ENCODE measurements around the gene PCGF1.

The PCGF1 gene

DNA sequence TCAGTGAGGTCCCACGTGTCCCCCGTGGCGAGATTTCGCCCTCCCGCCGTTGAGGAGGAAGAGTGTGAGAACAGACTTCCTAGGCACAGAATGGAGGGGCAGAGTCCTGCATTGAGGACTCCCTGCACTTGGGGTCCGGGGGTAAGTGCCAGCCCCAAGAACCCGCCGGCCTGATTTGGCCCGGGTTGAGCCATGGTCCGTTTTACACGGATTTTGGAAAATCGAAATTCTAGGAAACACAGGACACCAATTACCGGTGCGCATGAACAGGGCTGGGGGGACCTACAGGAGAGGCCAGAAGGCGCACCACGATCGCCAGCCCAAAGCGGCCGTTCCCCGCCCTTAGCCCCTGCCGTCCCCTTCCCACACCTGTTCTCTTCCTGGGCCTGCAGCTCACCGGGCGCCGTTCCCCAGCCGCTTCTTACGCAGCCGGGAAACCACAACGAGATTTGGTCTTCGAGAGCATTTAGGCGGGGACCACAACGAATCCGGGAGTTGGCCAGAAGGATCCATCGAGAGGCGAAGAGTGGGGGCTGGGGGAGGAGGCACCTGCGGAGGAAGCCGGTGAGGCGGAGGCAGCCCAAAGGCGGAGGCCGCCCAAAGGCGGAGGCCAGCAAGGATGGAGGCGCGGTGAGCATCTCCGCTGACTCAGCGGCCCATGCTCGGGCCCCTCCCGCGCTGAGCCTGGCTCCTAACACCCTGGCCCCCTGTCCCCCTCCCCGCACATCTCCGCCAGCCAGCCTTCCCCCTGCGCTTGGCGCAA is 6.3 kb upstream of the PCGF1 start:
- peak overlapping the region in 1 of 2 experiments; percentile 66 for H3K4me3 ChIP-seq (ENCODE audit: low read depth in 1 of 2, low read length in 1 of 2)

DNA sequence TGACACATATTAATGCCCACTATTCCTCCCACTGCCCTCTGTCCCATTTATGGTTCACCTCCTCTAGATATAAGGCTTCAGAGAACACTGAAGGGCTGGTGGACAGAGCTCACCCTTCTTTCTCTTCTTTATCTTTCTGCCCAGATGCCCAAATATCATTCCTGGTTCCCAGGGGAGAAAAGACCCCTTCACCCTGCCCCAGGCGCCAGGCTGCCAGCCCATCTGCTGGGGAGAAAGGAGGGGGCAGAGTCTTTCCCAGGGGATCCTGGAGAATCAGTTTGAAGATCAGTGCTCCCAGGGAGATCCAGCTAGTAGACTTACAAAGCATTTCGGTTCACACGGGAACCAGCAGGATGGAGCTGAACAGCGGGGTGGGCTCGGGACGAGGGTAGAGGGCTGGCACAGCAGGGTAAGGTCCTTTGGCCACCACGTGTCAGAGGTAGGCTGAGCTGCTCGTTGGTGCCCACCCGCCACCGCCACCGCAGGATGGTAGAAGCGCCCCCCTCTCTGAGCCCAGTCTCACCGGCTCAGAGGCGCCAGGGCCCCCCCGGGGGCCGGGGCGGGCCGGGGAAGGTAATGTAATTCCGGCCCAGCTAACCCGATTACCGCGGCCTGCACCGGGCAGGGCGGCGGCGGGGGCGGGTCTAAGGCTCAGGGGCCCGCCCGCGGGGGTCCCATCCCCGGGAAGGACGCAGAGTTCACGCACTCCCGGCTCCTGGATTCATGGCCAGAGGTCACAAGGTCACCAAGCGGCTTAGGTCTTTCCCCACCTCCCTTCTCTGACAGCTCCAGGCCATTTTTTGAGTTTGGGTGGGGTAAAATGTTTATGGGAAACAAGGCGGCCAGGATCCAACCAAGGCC is 5.5 kb upstream of the PCGF1 start:
- no peaks in the 10 kb centered on the region for H3K36me3 ChIP-seq
- H3K27me3 ChIP-seq = peaks cover 100% of the 10 kb centered on the region
- peaks cover 34 to 37% of the 10 kb centered on the region in 2 experiments for H3K4me1 ChIP-seq (ENCODE audit: control insufficient read depth in 1 of 2, insufficient read depth in 1 of 2, low read depth in 1 of 2, low read length in 1 of 2)
- no peak overlapping the region for H3K4me3 ChIP-seq (ENCODE audit: low read depth in 1 of 2, low read length in 1 of 2)
- TF ChIP-seq, protein P1, sequence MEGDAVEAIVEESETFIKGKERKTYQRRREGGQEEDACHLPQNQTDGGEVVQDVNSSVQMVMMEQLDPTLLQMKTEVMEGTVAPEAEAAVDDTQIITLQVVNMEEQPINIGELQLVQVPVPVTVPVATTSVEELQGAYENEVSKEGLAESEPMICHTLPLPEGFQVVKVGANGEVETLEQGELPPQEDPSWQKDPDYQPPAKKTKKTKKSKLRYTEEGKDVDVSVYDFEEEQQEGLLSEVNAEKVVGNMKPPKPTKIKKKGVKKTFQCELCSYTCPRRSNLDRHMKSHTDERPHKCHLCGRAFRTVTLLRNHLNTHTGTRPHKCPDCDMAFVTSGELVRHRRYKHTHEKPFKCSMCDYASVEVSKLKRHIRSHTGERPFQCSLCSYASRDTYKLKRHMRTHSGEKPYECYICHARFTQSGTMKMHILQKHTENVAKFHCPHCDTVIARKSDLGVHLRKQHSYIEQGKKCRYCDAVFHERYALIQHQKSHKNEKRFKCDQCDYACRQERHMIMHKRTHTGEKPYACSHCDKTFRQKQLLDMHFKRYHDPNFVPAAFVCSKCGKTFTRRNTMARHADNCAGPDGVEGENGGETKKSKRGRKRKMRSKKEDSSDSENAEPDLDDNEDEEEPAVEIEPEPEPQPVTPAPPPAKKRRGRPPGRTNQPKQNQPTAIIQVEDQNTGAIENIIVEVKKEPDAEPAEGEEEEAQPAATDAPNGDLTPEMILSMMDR (IDR thresholded peaks at IDR 0.05) = no peak
- H3K9me3 ChIP-seq = no peaks in the 10 kb centered on the region
- H3K27ac ChIP-seq = no peak overlapping the region

More for the DNA sequence above, 6.3 kb upstream of the PCGF1 start:
- Histone ChIP-seq H3K36me3 (no peaks in the 10 kb centered on the region), H3K27ac (no peak overlapping the region), H3K27me3 (peaks cover 100% of the 10 kb centered on the region), H3K4me1 (ENCODE audit: control insufficient read depth in 1 of 2, insufficient read depth in 1 of 2, low read depth in 1 of 2, low read length in 1 of 2) (peaks cover 29 to 32% of the 10 kb centered on the region in 2 experiments), H3K9me3 (no peaks in the 10 kb centered on the region)
- TF ChIP-seq, protein P1 (IDR thresholded peaks at IDR 0.05) = no peak

DNA sequence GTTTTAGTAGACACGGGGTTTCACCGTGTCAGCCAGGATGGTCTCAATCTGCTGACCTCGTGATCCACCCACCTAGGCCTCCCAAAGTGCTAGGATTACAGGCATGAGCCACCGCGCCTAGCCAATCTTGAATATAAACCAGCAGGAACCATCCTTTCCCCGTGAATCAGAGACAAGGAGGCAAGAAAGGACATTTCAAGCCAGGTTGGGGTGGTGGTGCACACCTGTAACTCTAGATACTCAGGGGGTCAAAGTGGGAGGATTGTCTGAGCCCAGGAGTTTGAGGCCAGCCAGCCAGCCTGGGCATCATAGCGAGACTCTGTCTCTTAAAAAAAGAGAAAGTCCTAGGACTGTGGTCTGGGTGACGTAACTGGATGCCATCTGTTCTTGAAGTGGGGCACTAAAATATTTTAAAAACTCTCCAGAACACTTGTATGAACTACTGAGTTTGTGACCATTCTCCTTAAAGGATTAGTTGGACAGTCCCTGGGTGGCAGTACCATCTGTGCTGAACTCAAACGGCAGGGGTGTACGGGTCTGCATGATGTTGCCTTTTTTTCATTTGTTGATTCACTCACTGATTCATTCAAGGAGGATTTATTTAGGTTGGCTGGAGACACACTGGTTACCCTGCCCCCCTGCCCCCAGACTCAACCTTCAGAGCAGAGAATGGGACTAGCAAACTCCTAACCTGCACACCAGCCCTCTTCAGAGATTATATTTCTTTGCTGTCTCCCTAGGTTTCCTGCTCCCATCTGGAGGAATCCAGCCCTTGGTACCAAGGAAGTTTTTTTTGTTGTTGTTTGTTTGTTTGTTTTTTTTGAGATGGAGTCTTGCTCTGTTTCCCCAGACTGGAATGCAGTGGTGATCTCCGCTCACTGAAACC is 3.9 kb upstream of the PCGF1 start:
- Histone ChIP-seq H3K4me3 (ENCODE audit: low read depth in 1 of 2, low read length in 1 of 2) (no peak overlapping the region), H3K27ac (no peak overlapping the region), H3K9me3 (no peaks in the 10 kb centered on the region), H3K36me3 (no peaks in the 10 kb centered on the region), H3K27me3 (peaks cover 83% of the 10 kb centered on the region), H3K4me1 (ENCODE audit: control insufficient read depth in 1 of 2, insufficient read depth in 1 of 2, low read depth in 1 of 2, low read length in 1 of 2) (peaks cover 40 to 44% of the 10 kb centered on the region in 2 experiments)
- TF ChIP-seq, protein P1 (IDR thresholded peaks at IDR 0.05) = no peak

DNA sequence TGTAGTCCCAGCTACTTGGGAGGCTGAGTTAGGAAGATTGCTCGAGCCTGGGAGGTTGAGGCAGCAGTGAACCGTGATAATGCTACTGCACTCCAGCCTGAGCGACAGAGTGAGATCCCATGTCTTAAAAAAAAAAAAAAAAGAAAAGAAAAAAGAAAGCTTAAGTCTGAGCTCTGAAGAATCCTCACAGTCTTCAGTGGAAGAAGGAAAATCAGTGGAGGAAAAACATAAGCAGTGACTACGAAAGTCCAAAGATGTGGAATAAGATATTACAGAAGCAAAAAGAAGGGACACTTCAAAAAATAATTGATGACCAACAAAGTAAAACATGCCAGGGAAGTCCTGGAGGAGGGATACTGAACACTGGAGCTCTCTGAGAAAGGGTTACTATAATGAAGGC is 2.8 kb upstream of the PCGF1 start:
- TF ChIP-seq, protein P1 (IDR thresholded peaks at IDR 0.05) = no peak
- H3K27ac ChIP-seq = no peak overlapping the region
- H3K4me3 ChIP-seq (ENCODE audit: low read depth in 1 of 2, low read length in 1 of 2) = no peak overlapping the region
- H3K36me3 ChIP-seq = peaks cover 8% of the 10 kb centered on the region
- H3K9me3 ChIP-seq = no peaks in the 10 kb centered on the region
- peaks cover 34 to 42% of the 10 kb centered on the region in 2 experiments for H3K4me1 ChIP-seq (ENCODE audit: control insufficient read depth in 1 of 2, insufficient read depth in 1 of 2, low read depth in 1 of 2, low read length in 1 of 2)
- peaks cover 76% of the 10 kb centered on the region for H3K27me3 ChIP-seq

DNA sequence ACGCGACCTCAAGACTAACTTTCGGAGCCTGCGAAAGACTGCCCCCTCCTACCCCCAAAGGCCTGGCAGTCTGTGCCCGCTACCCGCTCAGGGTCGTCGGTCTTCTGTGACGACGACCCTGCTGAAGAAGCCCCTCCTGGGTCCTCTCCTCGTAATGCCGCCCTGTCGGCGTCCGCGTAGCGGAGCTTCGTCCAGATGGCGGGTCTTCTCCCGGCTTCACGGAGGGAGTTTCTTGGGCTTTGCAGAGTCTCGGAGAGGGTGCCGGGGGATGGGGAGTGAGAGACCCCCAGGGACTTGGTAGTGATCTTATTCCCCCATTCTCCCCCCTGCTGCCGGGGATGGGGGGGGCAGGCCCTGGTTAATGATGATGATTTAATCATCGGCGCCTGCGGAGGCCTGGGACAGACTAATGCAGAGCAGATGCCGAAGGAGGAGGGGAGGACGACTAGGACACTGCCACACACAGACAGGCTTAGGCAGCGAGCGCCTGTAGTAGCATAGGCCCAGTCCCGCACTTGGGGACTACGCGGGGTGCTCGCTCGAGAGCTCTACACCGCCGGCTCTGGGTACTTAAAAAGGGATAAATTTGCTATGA is 528 bp upstream of the PCGF1 start:
- H3K27me3 ChIP-seq = peaks cover 76% of the 10 kb centered on the region
- H3K4me3 ChIP-seq (ENCODE audit: low read depth in 1 of 2, low read length in 1 of 2) = peak overlapping the region; percentile 85 to 97
- TF ChIP-seq, protein P1 (IDR thresholded peaks at IDR 0.05) = no peak
- peaks cover 26 to 34% of the 10 kb centered on the region in 2 experiments for H3K4me1 ChIP-seq (ENCODE audit: control insufficient read depth in 1 of 2, insufficient read depth in 1 of 2, low read depth in 1 of 2, low read length in 1 of 2)
- peaks cover 13% of the 10 kb centered on the region for H3K36me3 ChIP-seq
- no peaks in the 10 kb centered on the region for H3K9me3 ChIP-seq
- H3K27ac ChIP-seq = peak overlapping the region; percentile 98

Data from neutrophil (primary cell).